ENCODE results near the gene CRKL. TPM values are rescaled to one million over a fixed set of nuclear protein-coding genes. Genes with fewer than 3 reads are reported as not detected.

The CRKL gene
- total RNA-seq, 1 experiment from 2014 or later, result 106 TPM

- Histone ChIP-seq H2BK120ac (ENCODE audit: low read depth, low read length, poor library complexity, severe bottlenecking) (no peak overlapping the region), H3K79me1 (ENCODE audit: insufficient read depth, low read depth, low read length, poor library complexity, severe bottlenecking) (peaks cover 5% of the 10 kb centered on the region), H3K23ac (ENCODE audit: insufficient read length, low read depth, low read length) (no peak overlapping the region), H3K79me2 (ENCODE audit: insufficient read depth, low read length) (peaks cover under 1% of the 10 kb centered on the region; the same call in 1 of the 2 replicates), H3K23me2 (ENCODE audit: insufficient read length, low read depth, low read length, poor library complexity, severe bottlenecking) (peaks cover 4% of the 10 kb centered on the region), H2BK20ac (ENCODE audit: low read depth, low read length, poor library complexity, severe bottlenecking) (no peak overlapping the region), H2BK5ac (ENCODE audit: insufficient read length, low read length) (no peak overlapping the region), H3K18ac (ENCODE audit: insufficient read length, low read depth, low read length) (no peak overlapping the region), H3K27me3 (ENCODE audit: insufficient read depth, low read length) (no peaks in the 10 kb centered on the region), H3T11ph (ENCODE audit: low read length) (no peak overlapping the region), H3K27ac (ENCODE audit: insufficient read length, low read depth, low read length) (no peak overlapping the region), H4K20me1 (ENCODE audit: control insufficient read depth, insufficient read depth, insufficient read length) (no peaks in the 10 kb centered on the region), H2AK5ac (ENCODE audit: insufficient read length, low read length) (no peak overlapping the region), H3K56ac (ENCODE audit: insufficient read length, low read depth, low read length) (no peak overlapping the region), H3K9me3 (ENCODE audit: control insufficient read depth, low read depth, low read length) (no peaks in the 10 kb centered on the region), H3K4me2 (ENCODE audit: insufficient read depth, insufficient read length, low read length) (no peak overlapping the region), H4K8ac (replicated peaks; ENCODE audit: insufficient read length, low read depth, low read length) (no peak overlapping the region), H3K14ac (ENCODE audit: insufficient read depth, low read length) (no peak overlapping the region), H2BK12ac (ENCODE audit: insufficient read length, low read depth, low read length) (no peak overlapping the region), H3K4ac (ENCODE audit: low read depth, low read length) (no peak overlapping the region), H3K9ac (ENCODE audit: extremely low read depth, insufficient read length, low read length) (no peak overlapping the region), H4K5ac (ENCODE audit: insufficient read length, low read depth, low read length) (no peak overlapping the region), H2BK15ac (ENCODE audit: low read depth, low read length) (no peak overlapping the region), H4K91ac (ENCODE audit: insufficient read length, low read depth, low read length) (no peak overlapping the region), H2AFZ (ENCODE audit: low read length) (no peak overlapping the region), H3K4me1 (ENCODE audit: insufficient read depth, low read length) (no peaks in the 10 kb centered on the region)
- TF ChIP-seq, protein P1, sequence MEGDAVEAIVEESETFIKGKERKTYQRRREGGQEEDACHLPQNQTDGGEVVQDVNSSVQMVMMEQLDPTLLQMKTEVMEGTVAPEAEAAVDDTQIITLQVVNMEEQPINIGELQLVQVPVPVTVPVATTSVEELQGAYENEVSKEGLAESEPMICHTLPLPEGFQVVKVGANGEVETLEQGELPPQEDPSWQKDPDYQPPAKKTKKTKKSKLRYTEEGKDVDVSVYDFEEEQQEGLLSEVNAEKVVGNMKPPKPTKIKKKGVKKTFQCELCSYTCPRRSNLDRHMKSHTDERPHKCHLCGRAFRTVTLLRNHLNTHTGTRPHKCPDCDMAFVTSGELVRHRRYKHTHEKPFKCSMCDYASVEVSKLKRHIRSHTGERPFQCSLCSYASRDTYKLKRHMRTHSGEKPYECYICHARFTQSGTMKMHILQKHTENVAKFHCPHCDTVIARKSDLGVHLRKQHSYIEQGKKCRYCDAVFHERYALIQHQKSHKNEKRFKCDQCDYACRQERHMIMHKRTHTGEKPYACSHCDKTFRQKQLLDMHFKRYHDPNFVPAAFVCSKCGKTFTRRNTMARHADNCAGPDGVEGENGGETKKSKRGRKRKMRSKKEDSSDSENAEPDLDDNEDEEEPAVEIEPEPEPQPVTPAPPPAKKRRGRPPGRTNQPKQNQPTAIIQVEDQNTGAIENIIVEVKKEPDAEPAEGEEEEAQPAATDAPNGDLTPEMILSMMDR (conservative IDR thresholded peaks at IDR 0.05), result no peak
- no peak for DNase-seq
- WGBS (ENCODE audit: extremely low coverage, insufficient read length, low lambda C conversion rate), result no CpG with 5 or more reads among the region's 3 CpGs
- Mint-ChIP-seq H3K27me3 (ENCODE audit: low read depth) (peaks cover 11% of the 10 kb centered on the region), H3K9me3 (no peaks in the 10 kb centered on the region), H3K4me3 (no peak overlapping the region; a peak in 1 of 5 replicates), H3K36me3 (ENCODE audit: insufficient read depth in 1 of 3, low read depth in 3 of 3) (peaks cover 20 to 52% (median 52%) of the 10 kb centered on the region in 3 experiments; a peak in 6 of 7 replicates), H3K27ac (no peak overlapping the region), H3K4me1 (peaks cover 10 to 11% of the 10 kb centered on the region in 2 experiments)
Measured at GRCh38 chr22:20953342-20953608, 36.1 kb downstream of the CRKL start.
